Measurements from ENCODE around the gene SH2D3C. TPM values are rescaled to one million over a fixed set of nuclear protein-coding genes. Genes with fewer than 3 reads are reported as not detected.

Gene SH2D3C
- polyA plus RNA-seq, 1 donor from 2014 or later, result 14.5 TPM

- no peaks in the 10 kb centered on the region for H3K9me2 ChIP-seq (ENCODE audit: insufficient read depth, low read length)
- H3K27me3 ChIP-seq (ENCODE audit: insufficient read depth, low read depth, low read length), result no peaks in the 10 kb centered on the region
- no peaks in the 10 kb centered on the region for H3K79me2 ChIP-seq (replicated peaks; ENCODE audit: insufficient read depth, low read length)
- no peak overlapping the region for H3K4me2 ChIP-seq (ENCODE audit: low read length)
- TF ChIP-seq TAF1 (IDR thresholded peaks at IDR 0.05; ENCODE audit: low read depth) (no peak), REST (IDR thresholded peaks at IDR 0.05; ENCODE audit: borderline replicate concordance) (no peak), RAD21 (conservative IDR thresholded peaks at IDR 0.05) (no peak), POLR2AphosphoS5 (IDR thresholded peaks at IDR 0.05) (no peak), EP300 (conservative IDR thresholded peaks at IDR 0.05; ENCODE audit: poor library complexity, severe bottlenecking) (no peak), SMC3 (conservative IDR thresholded peaks at IDR 0.05; ENCODE audit: poor library complexity) (no peak), CTCF (IDR thresholded peaks at IDR 0.05; ENCODE audit: poor library complexity, severe bottlenecking) (no peak), EZH2 (IDR thresholded peaks at IDR 0.05; ENCODE audit: borderline replicate concordance, insufficient read depth, low read length, poor library complexity, severe bottlenecking) (no peak)
- no peaks in the 10 kb centered on the region for H3F3A ChIP-seq (ENCODE audit: insufficient read depth, low read length, poor library complexity, severe bottlenecking)
- no peak overlapping the region for H3K4me3 ChIP-seq (ENCODE audit: low read length)
- no peak overlapping the region for H3K27ac ChIP-seq (ENCODE audit: low read length)
- no peaks in the 10 kb centered on the region for H3K36me3 ChIP-seq (ENCODE audit: insufficient read depth, low read length)
- no peak overlapping the region for H2AFZ ChIP-seq (ENCODE audit: low read depth, low read length)
- H3K9ac ChIP-seq (ENCODE audit: low read length), result no peak overlapping the region
- no peaks in the 10 kb centered on the region for H4K20me1 ChIP-seq (ENCODE audit: insufficient read depth)
- no peaks in the 10 kb centered on the region for H3K9me3 ChIP-seq (ENCODE audit: low read length)
Measured at GRCh38 chr9:127720865-127721227, 57.6 kb downstream of the SH2D3C start.

- Histone ChIP-seq H3K36me3 (ENCODE audit: insufficient read depth, low read length) (no peaks in the 10 kb centered on the region), H3K9me2 (ENCODE audit: insufficient read depth, low read length) (no peaks in the 10 kb centered on the region), H3K27ac (ENCODE audit: low read length) (no peak overlapping the region), H3K9ac (ENCODE audit: low read length) (no peak overlapping the region), H4K20me1 (ENCODE audit: insufficient read depth) (no peaks in the 10 kb centered on the region), H3K27me3 (ENCODE audit: insufficient read depth, low read depth, low read length) (no peaks in the 10 kb centered on the region), H3K79me2 (replicated peaks; ENCODE audit: insufficient read depth, low read length) (no peaks in the 10 kb centered on the region), H3K4me3 (ENCODE audit: low read length) (no peak overlapping the region), H2AFZ (ENCODE audit: low read depth, low read length) (no peak overlapping the region), H3K4me2 (ENCODE audit: low read length) (no peak overlapping the region), H3K9me3 (ENCODE audit: low read length) (no peaks in the 10 kb centered on the region), H3F3A (ENCODE audit: insufficient read depth, low read length, poor library complexity, severe bottlenecking) (no peaks in the 10 kb centered on the region)
- no peak for TF ChIP-seq SMC3 (conservative IDR thresholded peaks at IDR 0.05; ENCODE audit: poor library complexity)
- TF ChIP-seq TAF1 (IDR thresholded peaks at IDR 0.05; ENCODE audit: low read depth), result no peak
- TF ChIP-seq REST (IDR thresholded peaks at IDR 0.05; ENCODE audit: borderline replicate concordance), result no peak
- no peak for TF ChIP-seq EZH2 (IDR thresholded peaks at IDR 0.05; ENCODE audit: borderline replicate concordance, insufficient read depth, low read length, poor library complexity, severe bottlenecking)
- no peak for TF ChIP-seq POLR2AphosphoS5 (IDR thresholded peaks at IDR 0.05)
Measured at GRCh38 chr9:127720031-127720864, 58.2 kb downstream of the SH2D3C start.
